ENCODE results near the gene ESYT2.

ESYT2 gene

DNA sequence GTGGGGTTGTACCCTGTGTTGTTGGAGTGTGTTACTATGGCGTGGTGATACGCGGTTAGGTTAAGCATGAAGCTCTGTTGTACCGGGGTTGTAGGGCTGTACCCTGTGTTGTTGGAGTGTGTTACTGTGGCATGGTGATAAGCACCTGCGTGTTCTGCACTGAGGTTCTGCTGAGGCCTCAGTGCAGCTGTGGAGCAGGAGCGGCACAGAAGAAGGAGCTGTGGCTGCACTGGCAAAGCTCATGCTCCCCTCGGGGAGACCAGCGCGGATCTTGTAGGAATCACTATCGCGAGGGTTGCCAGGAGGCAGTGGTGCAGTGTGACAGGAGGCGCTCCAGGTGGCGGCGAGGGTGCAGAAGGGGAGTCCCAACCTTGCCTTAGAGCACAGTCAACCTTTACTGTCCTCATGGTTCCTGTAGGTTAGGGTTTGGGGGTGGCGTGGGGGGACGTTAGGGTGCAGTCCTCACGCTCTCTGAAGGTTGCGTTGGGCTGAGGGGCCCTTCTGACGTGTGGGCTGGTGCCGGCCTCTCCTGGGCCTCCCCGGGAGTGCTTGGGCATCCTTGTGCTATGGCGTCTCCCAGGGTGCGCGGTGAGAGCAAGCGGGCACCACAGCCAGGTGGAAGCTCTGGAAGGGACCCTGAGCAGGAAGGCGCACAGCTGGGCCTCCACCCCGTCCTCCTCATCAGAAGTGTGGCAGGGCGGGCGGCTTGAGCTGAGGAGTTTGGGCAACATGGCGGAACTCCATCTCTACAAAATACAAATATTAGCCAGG is 38.1 kb upstream of the ESYT2 start:
- ChIA-PET POLR2A (interaction anchor here (1.1 kb wide), 1 partner anchor 128 kb away, joined by 3 read pairs; no protein-coding TSS in a partner anchor), CTCF (interaction anchor here (1.0 kb wide), 1 partner anchor 17 kb away, joined by 4 read pairs; no protein-coding TSS in a partner anchor)
- no peak for TF ChIP-seq CTCF (IDR thresholded peaks at IDR 0.05; ENCODE audit: insufficient read depth, low read length, missing control alignments)
- H3K4me3 ChIP-seq (ENCODE audit: low read depth, low read length): no peak overlapping the region
- DNase-seq (ENCODE audit: low read depth, low spot score): no peak

DNA sequence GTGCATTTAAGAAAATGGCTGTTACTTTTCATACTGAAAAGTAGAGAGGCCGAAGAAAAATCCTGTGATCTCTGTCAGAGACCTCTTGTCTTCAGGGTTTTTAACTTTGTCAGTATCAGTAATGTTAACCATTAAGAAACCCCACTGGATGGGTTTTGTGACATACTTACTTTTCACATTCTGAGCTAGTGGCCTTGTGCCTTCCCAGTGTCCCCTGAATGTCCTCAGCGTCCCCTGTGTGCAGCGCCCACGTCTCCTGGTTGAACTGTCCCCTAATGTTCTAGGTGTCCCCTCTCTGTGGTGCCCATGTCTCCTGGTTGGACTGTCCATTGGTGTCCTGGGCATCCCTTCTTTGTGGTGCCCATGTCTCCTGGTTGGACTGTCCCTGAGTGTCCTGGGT is 36.7 kb upstream of the ESYT2 start:
- TF ChIP-seq CTCF (IDR thresholded peaks at IDR 0.05; ENCODE audit: insufficient read depth, low read length, missing control alignments): no peak
- POLR2A ChIA-PET: interaction anchor here (0.6 kb wide), 1 partner anchor 205 kb away, joined by 3 read pairs; no protein-coding TSS in a partner anchor
- CTCF ChIA-PET: interaction anchor here (1.1 kb wide), 1 partner anchor 36 kb away, joined by 3 read pairs; no protein-coding TSS in a partner anchor
- no peak overlapping the region for H3K4me3 ChIP-seq (ENCODE audit: low read depth, low read length)
- DNase-seq (ENCODE audit: low read depth, low spot score): no peak

- POLR2A ChIA-PET: interaction anchor here (0.6 kb wide), 1 partner anchor 204 kb away, joined by 3 read pairs; no protein-coding TSS in a partner anchor
- DNase-seq (ENCODE audit: low read depth, low spot score): no peak
- H3K4me3 ChIP-seq (ENCODE audit: low read depth, low read length): no peak overlapping the region
- no peak for TF ChIP-seq CTCF (IDR thresholded peaks at IDR 0.05; ENCODE audit: insufficient read depth, low read length, missing control alignments)
- CTCF ChIA-PET: interaction anchor here (1.1 kb wide), 1 partner anchor 37 kb away, joined by 3 read pairs; no protein-coding TSS in a partner anchor
Measured at GRCh38 chr7:158865462-158865922, 36.2 kb upstream of the ESYT2 start.

- no peak overlapping the region for H3K4me3 ChIP-seq (ENCODE audit: low read depth, low read length)
- DNase-seq (ENCODE audit: low read depth, low spot score): no peak
- POLR2A ChIA-PET: interaction anchor here (1.9 kb wide), 1 partner anchor 46 kb away, joined by 7 read pairs; no protein-coding TSS in a partner anchor
- CTCF ChIA-PET: interaction anchor here (1.1 kb wide), 1 partner anchor 81 kb away, joined by 3 read pairs; no protein-coding TSS in a partner anchor
- TF ChIP-seq CTCF (IDR thresholded peaks at IDR 0.05; ENCODE audit: insufficient read depth, low read length, missing control alignments): no peak
Measured at GRCh38 chr7:158864833-158865232, 35.5 kb upstream of the ESYT2 start.

- H3K4me3 ChIP-seq (ENCODE audit: low read depth, low read length): no peak overlapping the region
- POLR2A ChIA-PET: interaction anchor here (0.9 to 1.9 kb wide), 6 partner anchors 25 to 160 kb away, joined by 3 to 8 read pairs (median 4); partner anchors contain the start of genes ESYT2 and NCAPG2
- CTCF ChIA-PET: interaction anchor here (0.5 to 1.1 kb wide), 2 partner anchors 21 to 81 kb away, joined by 3 read pairs; no protein-coding TSS in a partner anchor
- no peak for DNase-seq (ENCODE audit: low read depth, low spot score)
- no peak for TF ChIP-seq CTCF (IDR thresholded peaks at IDR 0.05; ENCODE audit: insufficient read depth, low read length, missing control alignments)
Measured at GRCh38 chr7:158864507-158864820, 35.2 kb upstream of the ESYT2 start.
